ENCODE data around the gene XRN1.
"Not testable (repeated sequence)": the region's sequence is repeated elsewhere in the genome, so short reads cannot be mapped to it uniquely, and the experiment has no call there.

Gene XRN1

GRCh38 chr3:142447852-142448823 is at the start of gene XRN1:
Gene XRN1, minus strand, starts transcription at chr3:142448037. Its CDS starts 93 bp downstream, at chr3:142447944.
- DNase-seq, result peak; percentile 96

GRCh38 chr3:142495103-142495502 is 47.3 kb upstream of the XRN1 start:
- no peak for DNase-seq

- no peak for DNase-seq
Measured at GRCh38 chr3:142492184-142492583, 44.3 kb upstream of the XRN1 start.

- DNase-seq, result no peak
Measured at GRCh38 chr3:142489572-142490323, 41.9 kb upstream of the XRN1 start.

- DNase-seq, result no peak
Measured at GRCh38 chr3:142484912-142485435, 37.1 kb upstream of the XRN1 start.

GRCh38 chr3:142481196-142481595 is 33.4 kb upstream of the XRN1 start:
- DNase-seq, result no peak

- no peak for DNase-seq
Measured at GRCh38 chr3:142470826-142471225, 23.0 kb upstream of the XRN1 start.

GRCh38 chr3:142468456-142468855 is 20.6 kb upstream of the XRN1 start:
- DNase-seq, result no peak

- DNase-seq, result no peak
Measured at GRCh38 chr3:142467768-142468167, 19.9 kb upstream of the XRN1 start.

GRCh38 chr3:142460689-142461088 is 12.9 kb upstream of the XRN1 start:
- DNase-seq, result no peak

GRCh38 chr3:142459929-142460328 is 12.1 kb upstream of the XRN1 start:
- DNase-seq, result no peak

GRCh38 chr3:142459096-142459495 is 11.3 kb upstream of the XRN1 start:
- DNase-seq, result no peak

GRCh38 chr3:142450881-142451280 is 3.0 kb upstream of the XRN1 start:
- DNase-seq, result no peak

- DNase-seq, result no peak
Measured at GRCh38 chr3:142450189-142450588, 2.4 kb upstream of the XRN1 start.

- peak; percentile 63 for DNase-seq
Measured at GRCh38 chr3:142447301-142447851, 461 bp downstream of the XRN1 start.

GRCh38 chr3:142445816-142446254 is 2.0 kb downstream of the XRN1 start:
- peak; percentile 45 for DNase-seq

- DNase-seq, result no peak
Measured at GRCh38 chr3:142444343-142444742, 3.5 kb downstream of the XRN1 start.

- DNase-seq, result not testable (repeated sequence)
Measured at GRCh38 chr3:142443060-142443459, 4.8 kb downstream of the XRN1 start.

GRCh38 chr3:142439499-142440220 is 8.2 kb downstream of the XRN1 start:
- DNase-seq, result not testable (repeated sequence)

- not testable (repeated sequence) for DNase-seq
Measured at GRCh38 chr3:142438096-142438495, 9.7 kb downstream of the XRN1 start.

GRCh38 chr3:142436951-142437585 is 10.8 kb downstream of the XRN1 start:
- DNase-seq, result no peak

GRCh38 chr3:142434503-142434902 is 13.3 kb downstream of the XRN1 start:
- DNase-seq, result no peak

Data from hematopoietic multipotent progenitor cell treated with erythropoietin and hydrocortisone succinate and interleukin-3 and kit ligand, for 4 days (in vitro differentiated cells).